Skeletal muscle satellite cell (primary cell): ENCODE results near the gene ENTREP3.
"Not testable (repeated sequence)": the region's sequence is repeated elsewhere in the genome, so short reads cannot be mapped to it uniquely, and the experiment has no call there.

Source experiments
- H3K27me3 ChIP-seq: 2 replicates; pipeline ENCODE4 v1.7.0; 2013; ENCODE audit warnings: low read length; ENCODE audit not compliant: control insufficient read depth, insufficient read depth
- H3K36me3 ChIP-seq: 2 replicates; pipeline ENCODE4 v1.7.0; 2013; ENCODE audit warnings: mild to moderate bottlenecking, control low read depth, low read length; ENCODE audit not compliant: insufficient read depth
- H3K4me1 ChIP-seq: 2 replicates; pipeline ENCODE4 v1.7.0; 2013; ENCODE audit warnings: low read length; ENCODE audit not compliant: control insufficient read depth, insufficient read depth
- H3K4me2 ChIP-seq: 2 replicates; pipeline ENCODE4 v1.7.0; 2013; ENCODE audit warnings: mild to moderate bottlenecking, low read length
- H3K4me3 ChIP-seq: 2 replicates; pipeline ENCODE4 v1.7.0; 2013; ENCODE audit warnings: low read length
- H3K9ac ChIP-seq: 2 replicates; pipeline ENCODE4 v1.7.0; 2013; ENCODE audit warnings: mild to moderate bottlenecking, low read depth, low read length, moderate library complexity
- H3K9me3 ChIP-seq: replicated peaks from 2 replicates; pipeline ENCODE4 v1.7.0; 2013; ENCODE audit warnings: mild to moderate bottlenecking, control low read depth, low read length

Gene ENTREP3

GRCh38 chr1:155228096-155228427 is 27.2 kb downstream of the ENTREP3 start:
- Histone ChIP-seq H3K4me2 (peak overlapping the region; percentile 91), H3K4me3 (peak overlapping the region; percentile 59), H3K36me3 (no peaks in the 10 kb centered on the region), H3K9ac (peak overlapping the region; percentile 70), H3K4me1 (peaks cover 31% of the 10 kb centered on the region), H3K27me3 (no peaks in the 10 kb centered on the region), H3K9me3 (no peaks in the 10 kb centered on the region)

GRCh38 chr1:155227261-155228095 is 27.8 kb downstream of the ENTREP3 start:
- H3K4me1 ChIP-seq = peaks cover 31% of the 10 kb centered on the region
- H3K27me3 ChIP-seq = no peaks in the 10 kb centered on the region
- peak overlapping the region; percentile 74 for H3K4me3 ChIP-seq
- peak overlapping the region; percentile 95 for H3K9ac ChIP-seq
- no peaks in the 10 kb centered on the region for H3K9me3 ChIP-seq
- no peaks in the 10 kb centered on the region for H3K36me3 ChIP-seq
- peak overlapping the region; percentile 91 for H3K4me2 ChIP-seq

GRCh38 chr1:155226910-155227260 is 28.4 kb downstream of the ENTREP3 start:
- peaks cover 31% of the 10 kb centered on the region for H3K4me1 ChIP-seq
- peak overlapping the region; percentile 91 for H3K4me2 ChIP-seq
- H3K36me3 ChIP-seq = no peaks in the 10 kb centered on the region
- no peaks in the 10 kb centered on the region for H3K27me3 ChIP-seq
- peak overlapping the region; percentile 95 for H3K9ac ChIP-seq
- no peaks in the 10 kb centered on the region for H3K9me3 ChIP-seq
- H3K4me3 ChIP-seq = peak overlapping the region; percentile 74

GRCh38 chr1:155226188-155226909 is 28.9 kb downstream of the ENTREP3 start:
- no peaks in the 10 kb centered on the region for H3K9me3 ChIP-seq
- H3K9ac ChIP-seq = peak overlapping the region; percentile 95
- H3K4me3 ChIP-seq = peak overlapping the region; percentile 74
- peaks cover 31% of the 10 kb centered on the region for H3K4me1 ChIP-seq
- no peaks in the 10 kb centered on the region for H3K27me3 ChIP-seq
- H3K36me3 ChIP-seq = no peaks in the 10 kb centered on the region
- peak overlapping the region; percentile 91 for H3K4me2 ChIP-seq

GRCh38 chr1:155225404-155225759 is 29.9 kb downstream of the ENTREP3 start:
- not testable (repeated sequence) for H3K27me3 ChIP-seq, H3K9me3 ChIP-seq, H3K36me3 ChIP-seq
- peak overlapping the region; percentile 91 for H3K4me2 ChIP-seq
- peak overlapping the region; percentile 48 for H3K4me3 ChIP-seq
- peaks cover 31% of the 10 kb centered on the region for H3K4me1 ChIP-seq
- peak overlapping the region; percentile 95 for H3K9ac ChIP-seq

- Histone ChIP-seq H3K4me2 (no peak overlapping the region), H3K9ac (no peak overlapping the region), H3K36me3 (no peaks in the 10 kb centered on the region), H3K4me3 (no peak overlapping the region), H3K9me3 (no peaks in the 10 kb centered on the region), H3K4me1 (peaks cover 36% of the 10 kb centered on the region), H3K27me3 (no peaks in the 10 kb centered on the region)
Observed at GRCh38 chr1:155223047-155223446, 32.2 kb downstream of the ENTREP3 start.

- H3K4me3 ChIP-seq = not testable (repeated sequence)
- H3K4me1 ChIP-seq = peaks cover 20% of the 10 kb centered on the region
Observed at GRCh38 chr1:155220211-155220965, 34.9 kb downstream of the ENTREP3 start.

GRCh38 chr1:155219592-155220031 is 35.7 kb downstream of the ENTREP3 start:
- Histone ChIP-seq H3K9ac (no peak overlapping the region), H3K4me3 (no peak overlapping the region), H3K4me1 (peaks cover 12% of the 10 kb centered on the region), H3K36me3 (no peaks in the 10 kb centered on the region), H3K4me2 (peak overlapping the region; percentile 18), H3K27me3 (no peaks in the 10 kb centered on the region), H3K9me3 (no peaks in the 10 kb centered on the region)

More at GRCh38 chr1:155220211-155220965, 34.9 kb downstream of the ENTREP3 start:
- not testable (repeated sequence) for H3K9me3 ChIP-seq, H3K4me2 ChIP-seq, H3K9ac ChIP-seq, H3K36me3 ChIP-seq, H3K27me3 ChIP-seq

GRCh38 chr1:155218854-155219591 is 36.3 kb downstream of the ENTREP3 start:
- no peaks in the 10 kb centered on the region for H3K9me3 ChIP-seq
- H3K4me1 ChIP-seq = peaks cover 7% of the 10 kb centered on the region
- H3K9ac ChIP-seq = no peak overlapping the region
- H3K36me3 ChIP-seq = no peaks in the 10 kb centered on the region
- peak overlapping the region; percentile 18 for H3K4me2 ChIP-seq
- H3K27me3 ChIP-seq = no peaks in the 10 kb centered on the region
- no peak overlapping the region for H3K4me3 ChIP-seq

GRCh38 chr1:155214702-155215101 is 40.6 kb downstream of the ENTREP3 start:
- not testable (repeated sequence) for H3K9me3 ChIP-seq, H3K36me3 ChIP-seq, H3K27me3 ChIP-seq, H3K4me2 ChIP-seq, H3K4me1 ChIP-seq, H3K4me3 ChIP-seq, H3K9ac ChIP-seq

GRCh38 chr1:155212051-155212440 is 43.2 kb downstream of the ENTREP3 start:
- not testable (repeated sequence) for H3K4me2 ChIP-seq, H3K4me3 ChIP-seq, H3K27me3 ChIP-seq, H3K9me3 ChIP-seq, H3K9ac ChIP-seq, H3K36me3 ChIP-seq
- peaks cover 13% of the 10 kb centered on the region for H3K4me1 ChIP-seq
